Calu3 (cell line): Measurements from ENCODE around the gene KLK13. TPM values are rescaled to one million over a fixed set of nuclear protein-coding genes. Genes with fewer than 3 reads are reported as not detected.
A peak's percentile ranks its signal among the peaks of the same experiment; 100 is the strongest.

Experiments
- BruUV-seq: library from RNA; stranded (reverse); fragments of 400-500 nt; replicated peaks from 2 replicates; lab custom pipeline; 2021; lab: Mats Ljungman, UMichigan
- CTCF ChIA-PET: fragments of 300-600 bp; sonication (Branson Sonifier 250); formaldehyde crosslinking; loops from one replicate; lab custom pipeline; 2022; ENCODE audit warnings: antibody characterized with exemption; lab: Charles Lee
- DNase-seq: peaks from one replicate; pipeline ENCODE4 v3.0.0; 2022
- H3K27ac Mint-ChIP-seq: one replicate; pipeline ENCODE4 v1.8.0; 2022; ENCODE audit warnings: mixed read lengths; ENCODE audit not compliant: unreplicated experiment
- H3K27me3 Mint-ChIP-seq: one replicate; pipeline ENCODE4 v1.8.0; 2022; ENCODE audit warnings: mixed read lengths; ENCODE audit not compliant: unreplicated experiment
- H3K36me3 Mint-ChIP-seq: one replicate; pipeline ENCODE4 v1.8.0; 2022; ENCODE audit warnings: mild to moderate bottlenecking, moderate library complexity, mixed read lengths; ENCODE audit not compliant: insufficient read depth, unreplicated experiment
- H3K4me1 Mint-ChIP-seq: one replicate; pipeline ENCODE4 v1.8.0; 2022; ENCODE audit warnings: mild to moderate bottlenecking, low read depth, mixed read lengths; ENCODE audit not compliant: unreplicated experiment
- H3K4me3 Mint-ChIP-seq: one replicate; pipeline ENCODE4 v1.8.0; 2022; ENCODE audit warnings: mild to moderate bottlenecking, low read depth, moderate library complexity, mixed read lengths; ENCODE audit not compliant: unreplicated experiment
- H3K9me3 Mint-ChIP-seq: one replicate; pipeline ENCODE4 v1.8.0; 2022; ENCODE audit warnings: low read depth, mixed read lengths; ENCODE audit not compliant: unreplicated experiment
- CTCF ChIP-seq: fragments of 200-600 bp; IDR thresholded peaks from one replicate; pipeline ENCODE4 v1.8.0; 2022; ENCODE audit warnings: antibody characterized with exemption; ENCODE audit not compliant: unreplicated experiment
- intact Hi-C: fragments of 100-400 bp; cut with micrococcal nuclease; formaldehyde crosslinking; loops from one replicate; pipeline ENCODE4 v1.10.0; 2022; ENCODE audit not compliant: unreplicated experiment
- total RNA-seq: library from RNA; stranded (reverse); gene quantifications from 2 replicates; pipeline ENCODE4 v1.2.3, GENCODE V29; 2022

KLK13 gene
- total RNA-seq, 1 experiment from 2014 or later, result not detected

DNA sequence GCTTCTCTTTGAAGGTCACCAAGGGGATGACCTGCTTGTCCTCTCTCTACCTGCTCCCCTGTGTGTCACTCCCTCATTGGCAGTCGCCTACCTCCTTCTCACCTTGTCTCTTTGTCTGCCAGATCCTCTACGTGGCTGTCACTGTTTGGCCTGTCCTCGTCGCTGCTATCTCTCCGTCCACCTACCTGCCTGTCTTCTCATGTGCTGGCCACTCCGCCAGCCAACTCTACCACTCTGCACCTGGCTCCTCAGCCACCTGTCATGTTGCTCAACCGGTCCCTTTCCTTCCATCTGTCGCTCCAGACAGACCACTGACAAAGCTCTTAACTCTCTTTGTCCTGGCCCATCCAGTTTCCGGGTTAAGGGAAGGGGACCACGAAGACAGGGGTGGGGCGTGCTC lies 30.2 kb downstream of the KLK13 start, which contains the start of gene KLK12:
Gene KLK12 (minus strand): TSS at position 299 of the 400 bp plus-strand sequence. CDS start 381 bp downstream, outside the sequence.
- CTCF ChIA-PET, result interaction anchor here (1.1 to 1.4 kb wide), 2 partner anchors 11 to 16 kb away, joined by 3 to 7 read pairs; no protein-coding TSS in a partner anchor
- no peak for TF ChIP-seq CTCF
- Mint-ChIP-seq H3K9me3 (no peaks in the 10 kb centered on the region), H3K4me1 (peaks cover 12% of the 10 kb centered on the region), H3K27me3 (peaks cover 28% of the 10 kb centered on the region), H3K27ac (peak within 1 kb of the TSS; percentile 1), H3K4me3 (no peak within 1 kb of the TSS), H3K36me3 (no peaks in the 10 kb centered on the region)
- intact Hi-C loops, result no loop called here
- peak; percentile 24 for DNase-seq
- no TSS peak for BruUV-seq

DNA sequence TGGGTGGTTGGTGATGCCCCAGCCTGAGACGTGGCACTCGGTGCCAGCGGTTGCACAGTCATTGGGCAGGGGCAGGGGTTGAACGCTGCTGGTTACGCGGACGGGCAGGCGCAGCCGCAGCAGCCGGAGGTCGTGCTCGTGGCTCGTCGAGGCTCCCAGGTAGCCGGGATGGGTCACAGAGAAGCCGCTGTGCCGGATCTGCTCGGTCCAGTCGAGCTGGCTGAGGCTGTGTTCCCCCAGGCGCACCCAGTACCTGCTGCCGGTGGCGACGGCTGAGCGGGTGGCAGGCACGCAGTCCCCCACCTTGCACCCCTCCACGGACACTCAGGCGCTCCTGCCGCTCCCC lies 33.0 kb downstream of the KLK13 start:
- Mint-ChIP-seq H3K27ac (no peak overlapping the region), H3K27me3 (peaks cover 35% of the 10 kb centered on the region), H3K9me3 (no peaks in the 10 kb centered on the region), H3K4me1 (peaks cover 21% of the 10 kb centered on the region), H3K4me3 (no peak overlapping the region), H3K36me3 (peaks cover 6% of the 10 kb centered on the region)
- intact Hi-C loops, result no loop called here
- no TSS peak for BruUV-seq
- no peak for TF ChIP-seq CTCF
- no peak for DNase-seq
- CTCF ChIA-PET, result no interaction called here

- no peak overlapping the region for H3K27ac Mint-ChIP-seq
- H3K36me3 Mint-ChIP-seq, result peaks cover 6% of the 10 kb centered on the region
- H3K4me3 Mint-ChIP-seq, result no peak overlapping the region
- DNase-seq, result no peak
- intact Hi-C loops, result no loop called here
- H3K27me3 Mint-ChIP-seq, result peaks cover 40% of the 10 kb centered on the region
- CTCF ChIA-PET, result no interaction called here
- H3K9me3 Mint-ChIP-seq, result no peaks in the 10 kb centered on the region
- no TSS peak for BruUV-seq
- TF ChIP-seq CTCF, result no peak
- H3K4me1 Mint-ChIP-seq, result peaks cover 26% of the 10 kb centered on the region
Measured at GRCh38 chr19:51031220-51031879, 33.5 kb downstream of the KLK13 start.

DNA sequence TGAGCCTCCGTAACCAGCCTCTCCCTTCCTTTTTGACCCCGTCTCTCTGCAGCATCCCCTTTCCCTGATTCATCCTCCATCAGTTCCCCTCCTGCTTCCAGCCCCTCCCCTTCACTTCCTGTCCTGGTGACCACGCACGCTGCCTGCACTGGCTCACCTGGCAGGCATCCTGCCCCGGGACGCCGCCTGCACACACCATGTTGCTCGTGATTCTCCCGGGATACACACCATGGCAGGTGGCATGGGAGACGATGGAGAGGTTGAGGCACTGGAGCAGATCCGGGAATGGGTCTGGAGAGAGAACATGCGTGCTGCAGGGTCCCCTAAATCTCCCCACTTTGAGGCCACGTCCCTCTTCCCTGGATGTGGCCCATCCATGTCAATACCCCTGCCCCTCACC lies 34.3 kb downstream of the KLK13 start:
- TF ChIP-seq CTCF, result no peak
- Mint-ChIP-seq H3K4me1 (peaks cover 33% of the 10 kb centered on the region), H3K36me3 (peaks cover 13% of the 10 kb centered on the region), H3K27me3 (peaks cover 39% of the 10 kb centered on the region), H3K9me3 (no peaks in the 10 kb centered on the region), H3K27ac (no peak overlapping the region), H3K4me3 (no peak overlapping the region)
- BruUV-seq, result no TSS peak
- CTCF ChIA-PET, result no interaction called here
- intact Hi-C loops, result no loop called here
- no peak for DNase-seq
